NCI-H69 (cell line): ENCODE results near the gene CPSF4.

ENCODE experiments used
- DNase-seq: peaks from one replicate; lab custom pipeline; 2025; lab: John Stamatoyannopoulos, UW

Gene CPSF4

GRCh38 chr7:99490878-99491277, 52.1 kb downstream of the CPSF4 start:
- DNase-seq: no peak

GRCh38 chr7:99493823-99494222, 55.1 kb downstream of the CPSF4 start:
- no peak for DNase-seq

GRCh38 chr7:99497766-99498545, 59.2 kb downstream of the CPSF4 start:
- DNase-seq: no peak

GRCh38 chr7:99498546-99498944, 59.8 kb downstream of the CPSF4 start:
- DNase-seq: peak; percentile 9

GRCh38 chr7:99499371-99499720, 60.6 kb downstream of the CPSF4 start:
- no peak for DNase-seq

GRCh38 chr7:99499721-99500636, 61.2 kb downstream of the CPSF4 start, which contains the start of gene ZNF394:
ZNF394 (minus strand) TSS chr7:99500281; CDS start chr7:99500093, 188 bp downstream.
- peak; percentile 97 for DNase-seq

- no peak for DNase-seq
These were observed 61.9 kb downstream of the CPSF4 start for GRCh38 chr7:99500637-99501009.

GRCh38 chr7:99501236-99501635, 62.5 kb downstream of the CPSF4 start:
- DNase-seq: peak; percentile 17

GRCh38 chr7:99504281-99504602, 65.5 kb downstream of the CPSF4 start:
- DNase-seq: peak; percentile 99

- DNase-seq: peak; percentile 98
These were observed 66.0 kb downstream of the CPSF4 start, which contains the start of gene ZKSCAN5 for GRCh38 chr7:99504603-99505323. ZKSCAN5 (plus strand) TSS chr7:99504662; CDS start chr7:99506045, 1,383 bp downstream.

- peak; percentile 50 for DNase-seq
These were observed 66.5 kb downstream of the CPSF4 start for GRCh38 chr7:99505324-99505662.
